Effector CD4-positive, alpha-beta T cell (primary cell): ENCODE measurements around the gene PSG11.
"Not testable (repeated sequence)": the region's sequence is repeated elsewhere in the genome, so short reads cannot be mapped to it uniquely, and the experiment has no call there.

ENCODE experiments used
- DNase-seq: peaks from one replicate; pipeline ENCODE4 v3.0.0-alpha.2; 2020

Gene PSG11

DNA sequence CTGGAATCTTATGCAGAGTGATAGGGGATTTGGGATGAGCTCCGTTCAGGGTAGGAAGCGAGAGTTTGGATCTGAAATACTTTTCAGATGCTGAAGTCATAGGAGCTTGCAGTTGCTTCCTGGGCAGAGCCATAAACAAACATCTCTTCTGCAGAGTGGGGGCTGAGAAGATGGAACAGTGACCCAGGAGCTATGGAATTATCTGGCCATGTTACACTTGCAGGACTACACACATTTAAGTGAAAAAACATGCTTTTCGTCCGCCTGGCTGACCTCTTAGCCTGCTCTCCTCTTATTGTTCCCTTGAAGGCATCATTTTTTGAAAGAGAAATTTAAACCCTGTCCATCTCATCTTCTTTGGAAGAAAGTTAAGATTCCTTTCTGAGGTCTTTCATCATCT, 40.7 kb downstream of the PSG11 start:
- DNase-seq: no peak

DNA sequence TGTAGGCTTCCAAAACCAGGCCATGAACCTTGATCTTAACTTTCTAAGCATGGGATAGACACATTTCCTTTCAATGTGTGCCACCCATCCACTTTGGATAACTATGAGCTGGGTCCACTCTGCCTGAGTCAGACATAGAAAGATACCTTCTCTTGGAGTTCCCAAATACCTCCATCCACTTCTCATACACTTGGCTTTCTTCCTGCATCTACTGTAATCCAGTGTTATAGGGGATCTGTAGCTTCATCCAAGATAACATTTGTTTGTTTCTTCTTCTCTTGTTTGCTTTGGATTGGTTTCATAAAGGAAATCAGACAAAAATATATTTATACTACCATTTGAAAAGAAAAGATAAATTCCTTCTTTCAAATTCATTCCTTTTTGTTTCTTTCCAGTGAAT, 44.2 kb downstream of the PSG11 start:
- DNase-seq: not testable (repeated sequence)

DNA sequence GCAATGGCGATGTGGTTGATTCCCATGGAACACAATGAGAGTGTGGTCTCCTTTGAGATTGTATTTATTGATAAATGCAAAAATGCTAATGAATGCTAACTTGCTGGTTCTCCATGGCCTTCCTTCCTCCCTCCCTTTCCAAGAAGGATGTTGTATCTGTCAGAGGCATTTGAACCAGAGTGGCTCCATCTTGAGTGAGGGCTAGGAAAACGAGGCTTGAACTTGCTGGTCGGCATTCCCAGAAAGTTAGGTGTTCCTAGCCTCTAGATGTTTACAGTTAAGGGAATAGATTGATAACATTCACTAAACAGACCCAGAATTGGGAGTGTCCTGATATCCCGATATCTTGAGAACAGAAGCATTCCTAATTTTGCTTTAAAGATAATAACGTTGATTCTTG, 54.8 kb downstream of the PSG11 start:
- DNase-seq: not testable (repeated sequence)

DNA sequence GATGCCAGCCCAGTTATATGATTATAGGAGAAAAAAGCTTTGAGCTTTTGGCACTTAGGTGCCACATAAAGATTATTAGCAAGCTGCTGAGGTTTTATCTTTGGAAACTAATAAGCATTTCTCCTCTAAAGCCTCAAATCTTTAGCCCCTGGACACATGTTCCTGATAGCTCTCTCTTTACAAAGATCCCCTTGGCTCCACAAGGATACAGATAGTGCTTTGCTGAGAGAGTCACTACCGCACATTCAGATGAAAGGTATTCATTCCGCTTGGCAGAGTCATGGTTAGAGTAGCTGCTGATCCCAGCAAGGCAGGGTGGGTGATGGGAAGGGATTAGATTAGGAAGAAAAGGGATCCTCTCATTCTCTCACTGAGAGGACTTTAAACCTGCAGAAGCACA, 61.1 kb downstream of the PSG11 start:
- no peak for DNase-seq

DNA sequence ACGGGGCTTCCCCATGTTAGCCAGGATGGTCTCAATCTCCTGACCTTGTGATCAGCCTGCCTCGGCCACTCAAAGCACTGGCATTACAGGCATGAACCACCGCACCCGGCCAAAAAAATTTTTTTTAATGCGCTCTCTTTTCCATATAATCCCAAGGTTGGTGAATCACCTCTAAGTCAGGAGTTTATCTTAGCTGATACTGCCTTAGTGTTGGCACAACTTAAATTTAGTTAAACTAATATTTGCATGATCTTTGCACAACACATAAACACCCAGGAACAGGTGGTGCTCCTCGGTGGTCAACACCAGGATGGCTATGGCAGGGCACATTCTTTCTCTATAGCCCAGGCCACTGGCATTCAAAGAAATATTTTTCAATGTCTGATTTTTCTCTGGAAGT, 65.2 kb downstream of the PSG11 start:
- no peak for DNase-seq
